Measurements from ENCODE around the gene NOS3. TPM values are rescaled to one million over a fixed set of nuclear protein-coding genes. Genes with fewer than 3 reads are reported as not detected.

Gene NOS3
- total and polyA plus RNA-seq, 7 donors, result 1.4 to 13.2 (median 5.8) TPM

DNA sequence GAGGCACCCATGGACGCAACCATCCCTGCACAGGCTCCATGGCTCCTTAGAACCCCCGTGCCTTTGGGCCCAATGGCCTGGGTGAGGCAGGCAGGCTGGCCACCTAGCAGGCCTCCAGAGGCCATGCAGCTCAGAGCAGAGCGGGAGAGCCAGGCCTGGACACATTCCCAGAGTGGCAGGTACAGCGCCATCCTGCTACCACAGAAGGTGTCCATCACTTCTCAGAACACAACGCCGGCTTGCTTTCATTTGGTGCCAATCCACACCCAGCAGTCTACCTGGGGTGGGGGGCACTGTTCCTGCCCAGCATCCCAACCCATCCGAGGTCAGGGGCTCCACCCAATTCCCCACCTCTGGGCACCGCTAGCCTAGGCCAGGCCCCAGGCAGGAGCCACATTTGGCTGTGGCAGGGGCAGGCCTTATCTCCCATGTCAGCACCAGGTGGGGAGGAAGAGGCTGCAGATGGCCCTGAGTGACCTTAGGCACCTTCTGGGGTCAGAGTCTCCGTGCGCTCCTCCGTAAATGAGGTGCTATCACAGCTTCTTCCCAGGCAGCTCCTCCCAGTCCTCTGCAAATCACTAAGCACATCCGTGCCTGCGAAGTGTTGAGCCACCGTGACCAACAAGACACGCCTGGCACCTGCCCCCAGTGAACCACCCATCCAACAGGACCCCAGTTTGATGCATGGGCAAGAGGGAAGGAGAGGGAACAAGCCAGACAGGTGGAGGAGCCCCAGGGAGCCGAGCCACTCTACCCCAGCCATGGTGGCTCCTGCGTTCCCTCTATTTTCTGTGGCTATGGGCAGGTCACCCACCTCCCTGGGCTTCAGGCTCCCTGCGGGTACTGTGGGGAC is 26.9 kb upstream of the NOS3 start:
- ATAC-seq (no peak), DNase-seq (peak in 1 of 2 donors; percentile 6)
- intact Hi-C loops (cut with DNase I), result no loop called here
- no peaks in the 10 kb centered on the region for H3K9me3 ChIP-seq
- H3K27ac ChIP-seq, result no peak overlapping the region
- TF ChIP-seq, protein P1, sequence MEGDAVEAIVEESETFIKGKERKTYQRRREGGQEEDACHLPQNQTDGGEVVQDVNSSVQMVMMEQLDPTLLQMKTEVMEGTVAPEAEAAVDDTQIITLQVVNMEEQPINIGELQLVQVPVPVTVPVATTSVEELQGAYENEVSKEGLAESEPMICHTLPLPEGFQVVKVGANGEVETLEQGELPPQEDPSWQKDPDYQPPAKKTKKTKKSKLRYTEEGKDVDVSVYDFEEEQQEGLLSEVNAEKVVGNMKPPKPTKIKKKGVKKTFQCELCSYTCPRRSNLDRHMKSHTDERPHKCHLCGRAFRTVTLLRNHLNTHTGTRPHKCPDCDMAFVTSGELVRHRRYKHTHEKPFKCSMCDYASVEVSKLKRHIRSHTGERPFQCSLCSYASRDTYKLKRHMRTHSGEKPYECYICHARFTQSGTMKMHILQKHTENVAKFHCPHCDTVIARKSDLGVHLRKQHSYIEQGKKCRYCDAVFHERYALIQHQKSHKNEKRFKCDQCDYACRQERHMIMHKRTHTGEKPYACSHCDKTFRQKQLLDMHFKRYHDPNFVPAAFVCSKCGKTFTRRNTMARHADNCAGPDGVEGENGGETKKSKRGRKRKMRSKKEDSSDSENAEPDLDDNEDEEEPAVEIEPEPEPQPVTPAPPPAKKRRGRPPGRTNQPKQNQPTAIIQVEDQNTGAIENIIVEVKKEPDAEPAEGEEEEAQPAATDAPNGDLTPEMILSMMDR (IDR thresholded peaks at IDR 0.05), result no peak
- H3K4me3 ChIP-seq, result no peak overlapping the region
- peaks cover 14% of the 10 kb centered on the region for H3K4me1 ChIP-seq
- peaks cover 0 to 11% (median 0%) of the 10 kb centered on the region in 3 donors for H3K27me3 ChIP-seq (ENCODE audit: insufficient read depth in 3 of 3, low read length in 2 of 3)
- WGBS, 3 donors, result 76 to 86% (median 81%) methylated on average over 18 of the region's 18 CpGs
- H3K36me3 ChIP-seq (ENCODE audit: insufficient read depth in 1 of 2, low read depth in 1 of 2), result no peaks in the 10 kb centered on the region

DNA sequence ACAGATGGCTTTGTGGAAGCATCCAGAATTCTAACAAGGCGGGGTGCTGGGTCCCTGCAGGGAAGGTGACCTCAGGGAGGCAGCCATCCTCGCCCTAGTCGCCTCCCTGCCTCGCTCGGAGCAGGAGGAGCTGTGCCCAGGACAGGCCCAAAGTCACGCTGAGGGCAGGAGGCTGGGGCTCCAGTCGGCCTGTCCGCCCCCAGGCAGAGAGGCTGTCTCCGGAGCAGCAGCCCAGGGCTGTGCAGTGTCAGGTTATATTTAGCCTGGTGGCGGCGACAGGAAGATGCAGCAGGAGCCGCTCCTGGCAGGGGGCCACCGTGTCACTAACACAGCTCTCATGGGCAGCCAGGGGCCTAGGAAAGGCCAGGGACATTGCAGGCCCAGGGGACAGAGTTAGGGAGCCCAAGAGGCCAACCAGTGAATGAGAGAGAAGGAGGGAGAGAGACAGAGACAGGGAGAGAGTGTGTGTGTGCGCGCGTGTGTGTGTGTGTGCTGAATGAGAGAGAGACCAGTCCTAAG is 26.2 kb upstream of the NOS3 start:
- intact Hi-C loops (cut with DNase I), result no loop called here
- Histone ChIP-seq H3K27me3 (ENCODE audit: insufficient read depth in 3 of 3, low read length in 2 of 3) (peaks cover 0 to 11% (median 0%) of the 10 kb centered on the region in 3 donors), H3K4me3 (no peak overlapping the region), H3K4me1 (peaks cover 19% of the 10 kb centered on the region), H3K27ac (no peak overlapping the region), H3K9me3 (no peaks in the 10 kb centered on the region), H3K36me3 (ENCODE audit: insufficient read depth in 1 of 2, low read depth in 1 of 2) (no peaks in the 10 kb centered on the region)
- ATAC-seq (peak in 1 of 4 donors; percentile 54), DNase-seq (peak in 1 of 2 donors; percentile 40)
- TF ChIP-seq, protein P1 (IDR thresholded peaks at IDR 0.05), result no peak
- WGBS, 3 donors, result 57 to 62% (median 58%) methylated on average over 13 to 16 of the region's 16 CpGs

DNA sequence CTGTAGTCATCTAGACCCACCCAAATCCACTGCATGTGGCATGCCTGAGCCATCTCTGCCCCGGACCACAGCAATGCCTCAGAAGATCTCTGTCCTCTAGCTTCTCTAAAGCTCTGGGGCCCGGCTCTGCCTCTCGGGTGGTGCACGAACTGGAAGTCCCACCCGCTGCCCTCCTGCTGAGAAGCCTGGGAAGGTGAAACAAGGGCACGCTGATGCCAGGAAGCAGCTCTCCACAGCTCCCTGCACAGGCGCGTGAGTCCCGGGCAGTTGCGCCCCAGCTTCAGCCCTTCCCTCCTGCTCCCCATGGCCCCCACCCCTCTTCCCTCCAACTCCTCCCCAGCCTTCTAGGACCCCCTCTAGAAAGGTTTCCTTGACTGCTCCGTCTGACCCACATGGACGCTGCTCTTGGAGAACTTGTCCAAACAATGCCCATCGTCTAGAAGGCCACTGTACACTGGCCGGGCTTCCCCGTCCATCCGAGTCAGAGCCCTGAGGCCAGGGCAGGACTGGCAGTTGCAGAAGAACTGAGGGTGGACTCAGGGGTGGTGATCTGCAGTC is 25.5 kb upstream of the NOS3 start:
- peaks cover 19% of the 10 kb centered on the region for H3K4me1 ChIP-seq
- WGBS, 3 donors, result 80 to 87% (median 86%) methylated on average over 16 of the region's 16 CpGs
- H3K4me3 ChIP-seq, result no peak overlapping the region
- no peak overlapping the region for H3K27ac ChIP-seq
- H3K9me3 ChIP-seq, result no peaks in the 10 kb centered on the region
- no peak for ATAC-seq
- TF ChIP-seq, protein P1 (IDR thresholded peaks at IDR 0.05), result no peak
- intact Hi-C loops (cut with DNase I), result no loop called here
- no peak for DNase-seq
- H3K36me3 ChIP-seq (ENCODE audit: insufficient read depth in 1 of 2, low read depth in 1 of 2), result no peaks in the 10 kb centered on the region
- peaks cover 0 to 9% (median 0%) of the 10 kb centered on the region in 3 donors for H3K27me3 ChIP-seq (ENCODE audit: insufficient read depth in 3 of 3, low read length in 2 of 3)

DNA sequence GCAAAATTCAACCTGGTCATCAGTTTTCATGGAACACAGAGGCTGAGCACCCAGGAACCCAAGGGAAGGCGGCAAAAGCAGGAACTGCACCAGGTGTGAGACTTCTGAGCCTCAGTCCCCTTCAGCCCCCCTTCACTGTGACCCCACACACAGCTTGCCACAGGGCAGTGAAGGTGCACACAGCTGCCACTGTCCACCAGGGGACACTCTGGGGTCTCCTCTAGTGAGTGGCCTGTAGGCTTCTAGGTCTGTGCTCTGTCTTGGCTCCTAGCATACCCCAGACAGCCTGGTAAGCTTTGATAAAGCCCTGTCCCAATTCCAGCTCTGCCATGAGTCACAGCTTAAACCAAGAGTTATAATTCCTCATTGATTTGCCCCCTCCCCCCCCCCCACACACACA is 24.8 kb upstream of the NOS3 start:
- H3K36me3 ChIP-seq (ENCODE audit: insufficient read depth in 1 of 2, low read depth in 1 of 2), result no peaks in the 10 kb centered on the region
- ATAC-seq (no peak), DNase-seq (no peak)
- 88 to 100% (median 97%) methylated on average over 1 of the region's 1 CpG for WGBS, 3 donors
- H3K9me3 ChIP-seq, result no peaks in the 10 kb centered on the region
- TF ChIP-seq, protein P1 (IDR thresholded peaks at IDR 0.05), result no peak
- no peak overlapping the region for H3K4me3 ChIP-seq
- H3K27me3 ChIP-seq (ENCODE audit: insufficient read depth in 3 of 3, low read length in 2 of 3), result peaks cover 0 to 6% (median 3%) of the 10 kb centered on the region in 3 donors
- intact Hi-C loops (cut with DNase I), result no loop called here
- peaks cover 19% of the 10 kb centered on the region for H3K4me1 ChIP-seq
- H3K27ac ChIP-seq, result no peak overlapping the region

Measured in psoas muscle (tissue), 8 donors.